HEK293 (cell line): ENCODE results near the gene GJC1.

Experiments used
- CTCF ChIA-PET: fragments of 350-600 bp; formaldehyde crosslinking; extraction: SDS; loops from one replicate; lab custom pipeline; 2021; ENCODE audit warnings: antibody characterized with exemption; lab: Yijun Ruan, JAX
- POLR2A ChIA-PET: fragments of 300-600 bp; formaldehyde crosslinking; extraction: SDS; loops from one replicate; lab custom pipeline; 2020; ENCODE audit warnings: antibody characterized with exemption, inconsistent platforms; lab: Yijun Ruan, JAX
- H3K27ac ChIP-seq: fragments of 200-500 bp; sonication (Bioruptor generic); 2 replicates; pipeline ENCODE4 v1.5.1; 2014; ENCODE audit warnings: low read depth, low read length, control low read depth, inconsistent platforms; ENCODE audit errors: extremely low read depth
- H3K36me3 ChIP-seq, 2 experiments: fragments of 200-500 bp in 1 of 2; sonication (Bioruptor generic) in 1 of 2; 1 replicate in 1 of 2; 2 replicates in 1 of 2; pipeline ENCODE4 v1.5.1; 2014 to 2017; ENCODE audit warnings: inconsistent platforms in 2 of 2, low read length in 2 of 2; ENCODE audit not compliant: control insufficient read depth in 2 of 2, insufficient read depth in 1 of 2
- H3K4me1 ChIP-seq: fragments of 200-500 bp; sonication (Bioruptor generic); 2 replicates; pipeline ENCODE4 v1.5.1; 2014; ENCODE audit warnings: mild to moderate bottlenecking, low read length, inconsistent platforms; ENCODE audit not compliant: control insufficient read depth, insufficient read depth
- H3K4me3 ChIP-seq: 2 replicates; pipeline ENCODE4 v1.5.1; 2011; ENCODE audit warnings: low read depth, mild to moderate bottlenecking, control low read depth, low read length, moderate library complexity
- H3K9me3 ChIP-seq: fragments of 200-500 bp; sonication (Bioruptor generic); 2 replicates; pipeline ENCODE4 v1.5.1; 2014; ENCODE audit warnings: low read depth, low read length, inconsistent platforms; ENCODE audit not compliant: control insufficient read depth, insufficient read depth
- EGR2 ChIP-seq: fragments of 450-650 bp; formaldehyde crosslinking; IDR thresholded peaks from 2 replicates; pipeline ENCODE4 v1.5.1; 2016; ENCODE audit warnings: low read depth, missing biosample characterization, missing genetic modification characterization
- GLIS2 ChIP-seq: fragments of 450-650 bp; formaldehyde crosslinking; IDR thresholded peaks from 2 replicates; pipeline ENCODE4 v1.5.1; 2016; ENCODE audit warnings: missing biosample characterization, missing genetic modification characterization
- IKZF3 ChIP-seq: fragments of 450-650 bp; IDR thresholded peaks from 2 replicates; pipeline ENCODE4 v1.5.0; 2018; ENCODE audit warnings: missing biosample characterization, mild to moderate bottlenecking, missing genetic modification characterization, moderate library complexity
- KLF8 ChIP-seq: fragments of 450-650 bp; formaldehyde crosslinking; IDR thresholded peaks from 2 replicates; pipeline ENCODE4 v1.5.1; 2016; ENCODE audit warnings: missing biosample characterization, missing genetic modification characterization
- KLF9 ChIP-seq: fragments of 450-650 bp; formaldehyde crosslinking; IDR thresholded peaks from 2 replicates; pipeline ENCODE4 v1.5.1; 2016; ENCODE audit warnings: missing biosample characterization, missing genetic modification characterization, low read depth
- MEIS1 ChIP-seq: sonication (generic); formaldehyde crosslinking; IDR thresholded peaks from 2 replicates; pipeline ENCODE4 v1.8.1; 2022; ENCODE audit warnings: missing genetic modification reagents, mild to moderate bottlenecking, borderline replicate concordance
- MZF1 ChIP-seq: fragments of 450-650 bp; formaldehyde crosslinking; IDR thresholded peaks from 2 replicates; pipeline ENCODE4 v1.5.1; 2017; ENCODE audit warnings: missing biosample characterization, missing genetic modification characterization, borderline replicate concordance
- PATZ1 ChIP-seq: fragments of 450-650 bp; formaldehyde crosslinking; IDR thresholded peaks from 2 replicates; pipeline ENCODE4 v1.5.1; 2016; ENCODE audit warnings: missing biosample characterization, missing genetic modification characterization
- SP2 ChIP-seq: fragments of 450-650 bp; formaldehyde crosslinking; IDR thresholded peaks from 2 replicates; pipeline ENCODE4 v1.5.1; 2016; ENCODE audit warnings: missing biosample characterization, missing genetic modification characterization
- SP3 ChIP-seq: fragments of 450-650 bp; formaldehyde crosslinking; IDR thresholded peaks from 2 replicates; pipeline ENCODE4 v1.5.1; 2016; ENCODE audit warnings: missing biosample characterization, missing genetic modification characterization
- TCF7L2 ChIP-seq: IDR thresholded peaks from 2 replicates; pipeline ENCODE4 v1.6.1; 2011; ENCODE audit warnings: low read depth, mild to moderate bottlenecking, inconsistent platforms, low read length, moderate library complexity, borderline replicate concordance
- ZBTB11 ChIP-seq: fragments of 450-650 bp; formaldehyde crosslinking; conservative IDR thresholded peaks from 2 replicates; pipeline ENCODE4 v1.5.1; 2016; ENCODE audit warnings: low read depth, missing biosample characterization, missing genetic modification characterization
- ZBTB20 ChIP-seq: fragments of 450-650 bp; formaldehyde crosslinking; IDR thresholded peaks from 2 replicates; pipeline ENCODE4 v1.5.1; 2016; ENCODE audit warnings: missing biosample characterization, missing genetic modification characterization
- ZBTB48 ChIP-seq: fragments of 450-650 bp; formaldehyde crosslinking; IDR thresholded peaks from 2 replicates; pipeline ENCODE4 v1.5.1; 2016; ENCODE audit warnings: missing biosample characterization, missing genetic modification characterization
- ZBTB8A ChIP-seq: fragments of 450-650 bp; formaldehyde crosslinking; IDR thresholded peaks from 2 replicates; pipeline ENCODE4 v1.5.1; 2016; ENCODE audit warnings: missing biosample characterization, missing genetic modification characterization
- ZFP41 ChIP-seq: fragments of 450-650 bp; formaldehyde crosslinking; IDR thresholded peaks from 2 replicates; pipeline ENCODE4 v1.5.1; 2016; ENCODE audit warnings: missing biosample characterization, missing genetic modification characterization, borderline replicate concordance
- ZIC2 ChIP-seq: fragments of 450-650 bp; formaldehyde crosslinking; IDR thresholded peaks from 2 replicates; pipeline ENCODE4 v1.5.1; 2016; ENCODE audit warnings: missing biosample characterization, missing genetic modification characterization
- ZNF10 ChIP-seq: fragments of 450-650 bp; formaldehyde crosslinking; IDR thresholded peaks from 2 replicates; pipeline ENCODE4 v1.5.1; 2017; ENCODE audit warnings: missing biosample characterization, missing genetic modification characterization
- ZNF266 ChIP-seq: fragments of 450-650 bp; formaldehyde crosslinking; IDR thresholded peaks from 2 replicates; pipeline ENCODE4 v1.5.1; 2016; ENCODE audit warnings: missing biosample characterization, missing genetic modification characterization, low read depth
- ZNF335 ChIP-seq: fragments of 450-650 bp; formaldehyde crosslinking; conservative IDR thresholded peaks from 2 replicates; pipeline ENCODE4 v1.5.1; 2016; ENCODE audit warnings: missing biosample characterization, missing genetic modification characterization
- ZNF341 ChIP-seq: fragments of 450-650 bp; formaldehyde crosslinking; IDR thresholded peaks from 2 replicates; pipeline ENCODE4; 2016; ENCODE audit warnings: low read depth, missing biosample characterization, missing genetic modification characterization
- ZNF404 ChIP-seq: fragments of 450-650 bp; formaldehyde crosslinking; IDR thresholded peaks from 2 replicates; pipeline ENCODE4 v1.5.1; 2017; ENCODE audit warnings: missing biosample characterization, missing genetic modification characterization
- ZNF654 ChIP-seq: fragments of 450-650 bp; formaldehyde crosslinking; IDR thresholded peaks from 2 replicates; pipeline ENCODE4 v1.5.1; 2016; ENCODE audit warnings: low read depth, missing biosample characterization, missing genetic modification characterization
- ZNF660 ChIP-seq: fragments of 450-650 bp; IDR thresholded peaks from 2 replicates; pipeline ENCODE4 v1.5.1; 2018; ENCODE audit warnings: missing biosample characterization, mild to moderate bottlenecking, missing genetic modification characterization
- ZNF701 ChIP-seq: fragments of 450-650 bp; formaldehyde crosslinking; IDR thresholded peaks from 2 replicates; pipeline ENCODE4 v1.5.1; 2016; ENCODE audit warnings: missing biosample characterization, missing genetic modification characterization
- ZNF830 ChIP-seq: fragments of 450-650 bp; IDR thresholded peaks from 2 replicates; pipeline ENCODE4 v1.5.0; 2018; ENCODE audit warnings: missing biosample characterization, missing genetic modification characterization, low read depth, mild to moderate bottlenecking, moderate library complexity
- ZSCAN30 ChIP-seq: fragments of 450-650 bp; IDR thresholded peaks from 2 replicates; pipeline ENCODE4 v1.5.1; 2018; ENCODE audit warnings: missing biosample characterization, mild to moderate bottlenecking, missing genetic modification characterization, moderate library complexity
- TF ChIP-seq, protein P1 (sequence below): fragments of 450-650 bp; formaldehyde crosslinking; IDR thresholded peaks from 2 replicates; pipeline ENCODE4 v1.5.1; 2017; ENCODE audit warnings: missing biosample characterization, missing genetic modification characterization
- TF ChIP-seq, protein P2 (sequence below): fragments of 450-650 bp; formaldehyde crosslinking; optimal IDR thresholded peaks from 2 replicates; pipeline ENCODE3; 2016; ENCODE audit warnings: missing biosample characterization, mild to moderate bottlenecking, missing genetic modification characterization

The GJC1 gene

GRCh38 chr17:44829523-44830358 is at the start of gene GJC1:
TSS of gene GJC1 (minus strand) at chr17:44830287. CDS start at chr17:44805817, 24,470 bp downstream.
- POLR2A ChIA-PET, result interaction anchor here (1.0 to 1.2 kb wide), 5 partner anchors 9 to 319 kb away, joined by 3 to 9 read pairs (median 5); partner anchors contain the start of genes DBF4B and HEXIM1
- peak within 1 kb of the TSS; percentile 93 for H3K27ac ChIP-seq
- CTCF ChIA-PET, result interaction anchor here (0.6 to 3.2 kb wide), 6 partner anchors 20 to 306 kb away, joined by 3 to 40 read pairs (median 9); partner anchors contain the start of gene ACBD4
- TF ChIP-seq KLF8 (tag by site-specific recombination) (peak; percentile 68; the same call in 1 of the 2 replicates), ZFP41 (tag by site-specific recombination) (no peak), PATZ1 (peak; percentile 65; the same call in 1 of the 2 replicates), IKZF3 (tag by site-specific recombination) (0 out of 2 replicates have a peak, but pooled peaks have one; percentile 8), TCF7L2 (no peak), ZNF404 (tag by site-specific recombination) (no peak), ZNF830 (tag by site-specific recombination) (no peak), SP2 (tag by site-specific recombination) (0 out of 2 replicates have a peak, but pooled peaks have one; percentile 23), ZNF660 (tag by site-specific recombination) (peak; percentile 37), EGR2 (tag by site-specific recombination) (no peak), ZSCAN30 (tag by site-specific recombination) (0 out of 2 replicates have a peak, but pooled peaks have one; percentile 46), ZBTB8A (peak; percentile 89), ZNF341 (tag by site-specific recombination) (peak; percentile 74), ZBTB48 (tag by site-specific recombination) (0 out of 2 replicates have a peak, but pooled peaks have one; percentile 41), MEIS1 (CRISPR knock-in tag) (no peak), ZIC2 (tag by site-specific recombination) (peak; percentile 63), SP3 (tag by site-specific recombination) (peak; percentile 57), ZNF654 (tag by site-specific recombination) (no peak), ZNF335 (tag by site-specific recombination) (0 out of 2 replicates have a peak, but pooled peaks have one; percentile 9), ZNF10 (tag by site-specific recombination) (0 out of 2 replicates have a peak, but pooled peaks have one; percentile 2), KLF9 (peak; percentile 52; the same call in 1 of the 2 replicates), MZF1 (no peak), ZNF701 (tag by site-specific recombination) (no peak), ZBTB20 (tag by site-specific recombination) (peak; percentile 86), GLIS2 (tag by site-specific recombination) (peak; percentile 83), ZNF266 (tag by site-specific recombination) (no peak), ZBTB11 (tag by site-specific recombination) (peak; percentile 63)
- TF ChIP-seq, protein P1, sequence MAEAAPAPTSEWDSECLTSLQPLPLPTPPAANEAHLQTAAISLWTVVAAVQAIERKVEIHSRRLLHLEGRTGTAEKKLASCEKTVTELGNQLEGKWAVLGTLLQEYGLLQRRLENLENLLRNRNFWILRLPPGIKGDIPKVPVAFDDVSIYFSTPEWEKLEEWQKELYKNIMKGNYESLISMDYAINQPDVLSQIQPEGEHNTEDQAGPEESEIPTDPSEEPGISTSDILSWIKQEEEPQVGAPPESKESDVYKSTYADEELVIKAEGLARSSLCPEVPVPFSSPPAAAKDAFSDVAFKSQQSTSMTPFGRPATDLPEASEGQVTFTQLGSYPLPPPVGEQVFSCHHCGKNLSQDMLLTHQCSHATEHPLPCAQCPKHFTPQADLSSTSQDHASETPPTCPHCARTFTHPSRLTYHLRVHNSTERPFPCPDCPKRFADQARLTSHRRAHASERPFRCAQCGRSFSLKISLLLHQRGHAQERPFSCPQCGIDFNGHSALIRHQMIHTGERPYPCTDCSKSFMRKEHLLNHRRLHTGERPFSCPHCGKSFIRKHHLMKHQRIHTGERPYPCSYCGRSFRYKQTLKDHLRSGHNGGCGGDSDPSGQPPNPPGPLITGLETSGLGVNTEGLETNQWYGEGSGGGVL (tag by site-specific recombination), result peak; percentile 91
- TF ChIP-seq, protein P2, sequence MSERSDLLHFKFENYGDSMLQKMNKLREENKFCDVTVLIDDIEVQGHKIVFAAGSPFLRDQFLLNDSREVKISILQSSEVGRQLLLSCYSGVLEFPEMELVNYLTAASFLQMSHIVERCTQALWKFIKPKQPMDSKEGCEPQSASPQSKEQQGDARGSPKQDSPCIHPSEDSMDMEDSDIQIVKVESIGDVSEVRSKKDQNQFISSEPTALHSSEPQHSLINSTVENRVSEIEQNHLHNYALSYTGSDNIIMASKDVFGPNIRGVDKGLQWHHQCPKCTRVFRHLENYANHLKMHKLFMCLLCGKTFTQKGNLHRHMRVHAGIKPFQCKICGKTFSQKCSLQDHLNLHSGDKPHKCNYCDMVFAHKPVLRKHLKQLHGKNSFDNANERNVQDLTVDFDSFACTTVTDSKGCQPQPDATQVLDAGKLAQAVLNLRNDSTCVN (tag by site-specific recombination), result peak; percentile 54

More at GRCh38 chr17:44829523-44830358, at the start of gene GJC1:
- H3K9me3 ChIP-seq, result no peaks in the 10 kb centered on the region
- H3K36me3 ChIP-seq, result no peaks in the 10 kb centered on the region; a peak in 1 of 3 replicates
- H3K4me3 ChIP-seq, result peak within 1 kb of the TSS; percentile 78
- peaks cover 14% of the 10 kb centered on the region for H3K4me1 ChIP-seq
